PC-3 (cell line): ENCODE measurements around the gene TSHZ2.

Source experiments
- CTCF ChIP-seq: fragments of 300-600 bp; sonication (generic); conservative IDR thresholded peaks from 2 replicates; pipeline ENCODE4 v1.5.1; 2017; ENCODE audit warnings: antibody characterized with exemption, low read depth, mild to moderate bottlenecking, low read length
- EZH2 ChIP-seq: fragments of 300-600 bp; sonication (generic); IDR thresholded peaks from one replicate; pipeline ENCODE4 v1.6.1; 2017; ENCODE audit warnings: antibody characterized with exemption, mild to moderate bottlenecking, low read length; ENCODE audit not compliant: unreplicated experiment

- TF ChIP-seq EZH2 (no peak), CTCF (no peak)
Observed at GRCh38 chr20:53331151-53331973, 359.2 kb downstream of the TSHZ2 start.
